OCI-LY1 (cell line): ENCODE measurements around the gene UROC1.

Experiments
- H2AFZ ChIP-seq: fragments of 200-600 bp; sonication (generic), shearing (Covaris generic); 2 replicates; pipeline ENCODE4 v1.6.0; 2014; ENCODE audit warnings: antibody characterized with exemption, mild to moderate bottlenecking, low read length
- H3F3A ChIP-seq: fragments of 200-600 bp; sonication (generic), shearing (Covaris generic); 2 replicates; pipeline ENCODE4 v1.6.0; 2014; ENCODE audit warnings: mild to moderate bottlenecking, antibody characterized with exemption, low read length, moderate library complexity; ENCODE audit not compliant: insufficient read depth
- H3K27ac ChIP-seq: fragments of 200-600 bp; sonication (generic); 2 replicates; pipeline ENCODE4 v1.5.1; 2014; ENCODE audit warnings: low read length, mixed run types, mild to moderate bottlenecking, low read depth; ENCODE audit not compliant: poor library complexity, severe bottlenecking
- H3K27me3 ChIP-seq: fragments of 200-600 bp; sonication (generic); 2 replicates; pipeline ENCODE4 v1.6.0; 2014; ENCODE audit warnings: antibody characterized with exemption, mild to moderate bottlenecking, low read length, moderate library complexity; ENCODE audit not compliant: insufficient read depth
- H3K36me3 ChIP-seq: fragments of 200-600 bp; sonication (generic); 2 replicates; pipeline ENCODE4 v1.6.1; 2014; ENCODE audit warnings: mild to moderate bottlenecking, antibody characterized with exemption, low read length, moderate library complexity, mixed read lengths; ENCODE audit not compliant: insufficient read depth
- H3K4me1 ChIP-seq: fragments of 200-600 bp; sonication (generic); 2 replicates; pipeline ENCODE4 v1.5.1; 2014; ENCODE audit warnings: mild to moderate bottlenecking, low read length, moderate library complexity; ENCODE audit not compliant: insufficient read depth, severe bottlenecking
- H3K4me2 ChIP-seq: fragments of 200-600 bp; sonication (generic), shearing (Covaris generic); 2 replicates; pipeline ENCODE4 v1.6.1; 2014; ENCODE audit warnings: low read length
- H3K4me3 ChIP-seq: fragments of 200-600 bp; sonication (generic); 2 replicates; pipeline ENCODE4 v1.5.1; 2014; ENCODE audit warnings: low read length, low read depth, mild to moderate bottlenecking, mixed read lengths; ENCODE audit not compliant: poor library complexity, severe bottlenecking
- H3K79me2 ChIP-seq: fragments of 200-600 bp; shearing (Covaris generic); 2 replicates; pipeline ENCODE4 v1.6.1; 2016; ENCODE audit warnings: mixed run types, low read length, mixed read lengths; ENCODE audit not compliant: insufficient read depth
- H3K9ac ChIP-seq: fragments of 200-600 bp; sonication (generic), shearing (Covaris generic); 2 replicates; pipeline ENCODE4 v1.6.1; 2014; ENCODE audit warnings: mild to moderate bottlenecking, low read length, mixed read lengths
- H3K9me2 ChIP-seq: fragments of 200-600 bp; sonication (generic), shearing (Covaris generic); 2 replicates; pipeline ENCODE4 v1.6.1; 2014; ENCODE audit warnings: low read depth, mild to moderate bottlenecking, low read length, mixed read lengths
- H3K9me3 ChIP-seq: fragments of 200-600 bp; shearing (Covaris generic); 2 replicates; pipeline ENCODE4 v1.6.1; 2014; ENCODE audit warnings: low read length, mixed read lengths
- H4K20me1 ChIP-seq: fragments of 200-600 bp; sonication (generic), shearing (Covaris generic); 2 replicates; pipeline ENCODE4 v1.6.0; 2016; ENCODE audit warnings: mild to moderate bottlenecking, low read length; ENCODE audit not compliant: insufficient read depth
- EZH2 ChIP-seq: fragments of 200-600 bp; sonication (generic), shearing (Covaris generic); IDR thresholded peaks from 2 replicates; pipeline ENCODE4 v1.8.0; 2017; ENCODE audit warnings: borderline replicate concordance, mixed run types, mild to moderate bottlenecking, antibody characterized with exemption, low read length, moderate library complexity, mixed read lengths
- TF ChIP-seq, protein P1 (sequence below): fragments of 200-600 bp; sonication (generic), shearing (Covaris generic); IDR thresholded peaks from 2 replicates; pipeline ENCODE4 v1.5.1; 2017; ENCODE audit warnings: mild to moderate bottlenecking, antibody characterized with exemption, low read length, moderate library complexity, mixed read lengths

The UROC1 gene

DNA sequence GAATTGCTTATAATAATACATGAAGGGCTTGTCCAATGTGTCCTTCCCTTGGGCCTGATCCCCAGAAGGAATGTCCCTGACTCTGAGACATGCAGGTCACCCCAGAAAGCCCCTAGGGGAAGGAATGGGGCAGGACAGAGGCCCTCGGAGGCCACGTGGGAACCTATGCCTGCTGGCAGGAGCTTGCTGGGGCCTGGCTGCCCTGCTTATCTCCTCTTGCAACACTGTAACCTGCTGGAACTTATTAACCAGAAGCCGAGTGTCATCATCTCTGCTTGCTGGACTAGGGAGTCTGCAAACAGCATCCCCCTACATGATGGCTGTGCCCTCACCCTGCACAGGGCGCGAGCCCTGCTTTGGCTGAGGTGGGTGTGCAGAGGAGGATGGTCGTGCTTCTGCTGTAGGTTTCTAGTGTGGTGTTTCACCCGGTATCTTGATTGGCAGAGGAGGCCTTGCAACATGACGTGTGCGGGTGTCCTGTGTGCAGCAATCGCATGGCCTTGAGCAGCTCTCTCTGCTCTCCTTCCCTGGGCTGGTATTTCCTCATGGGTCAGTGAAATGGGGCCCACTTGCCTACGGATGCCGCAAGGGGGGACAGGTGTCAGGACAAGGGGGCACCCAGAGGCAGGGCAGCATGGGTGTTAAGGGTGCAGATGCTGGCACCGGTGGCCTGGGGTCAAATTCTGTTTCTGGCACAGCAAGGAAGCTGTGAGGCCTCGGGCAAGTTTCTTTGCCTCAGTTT is 11.4 kb upstream of the UROC1 start:
- Histone ChIP-seq H3K4me2 (no peak overlapping the region), H3K27ac (no peak overlapping the region)

DNA sequence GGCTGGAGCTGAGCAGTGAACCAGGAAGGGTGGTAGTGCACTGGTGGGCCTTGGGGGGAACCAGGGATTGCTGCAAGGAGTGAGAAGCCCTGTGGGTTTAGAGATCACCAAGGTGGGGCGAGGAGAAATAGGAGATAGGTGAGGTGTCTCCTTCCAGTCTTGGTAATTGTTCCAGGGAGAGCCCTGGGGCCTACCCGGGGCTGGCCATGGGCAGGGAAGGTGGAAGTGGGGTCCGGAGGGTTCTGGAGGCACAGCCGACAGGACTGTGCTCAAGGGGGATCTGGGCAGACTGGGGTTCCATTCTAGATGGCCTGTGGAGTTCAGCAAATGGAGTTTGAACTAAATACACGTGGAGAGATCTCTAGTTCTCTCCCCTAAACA is 10.8 kb upstream of the UROC1 start:
- H3K4me2 ChIP-seq = no peak overlapping the region
- no peaks in the 10 kb centered on the region for H3K36me3 ChIP-seq
- no peak overlapping the region for H3K27ac ChIP-seq
- H3K4me1 ChIP-seq = no peaks in the 10 kb centered on the region
- TF ChIP-seq EZH2 = no peak
- TF ChIP-seq, protein P1, sequence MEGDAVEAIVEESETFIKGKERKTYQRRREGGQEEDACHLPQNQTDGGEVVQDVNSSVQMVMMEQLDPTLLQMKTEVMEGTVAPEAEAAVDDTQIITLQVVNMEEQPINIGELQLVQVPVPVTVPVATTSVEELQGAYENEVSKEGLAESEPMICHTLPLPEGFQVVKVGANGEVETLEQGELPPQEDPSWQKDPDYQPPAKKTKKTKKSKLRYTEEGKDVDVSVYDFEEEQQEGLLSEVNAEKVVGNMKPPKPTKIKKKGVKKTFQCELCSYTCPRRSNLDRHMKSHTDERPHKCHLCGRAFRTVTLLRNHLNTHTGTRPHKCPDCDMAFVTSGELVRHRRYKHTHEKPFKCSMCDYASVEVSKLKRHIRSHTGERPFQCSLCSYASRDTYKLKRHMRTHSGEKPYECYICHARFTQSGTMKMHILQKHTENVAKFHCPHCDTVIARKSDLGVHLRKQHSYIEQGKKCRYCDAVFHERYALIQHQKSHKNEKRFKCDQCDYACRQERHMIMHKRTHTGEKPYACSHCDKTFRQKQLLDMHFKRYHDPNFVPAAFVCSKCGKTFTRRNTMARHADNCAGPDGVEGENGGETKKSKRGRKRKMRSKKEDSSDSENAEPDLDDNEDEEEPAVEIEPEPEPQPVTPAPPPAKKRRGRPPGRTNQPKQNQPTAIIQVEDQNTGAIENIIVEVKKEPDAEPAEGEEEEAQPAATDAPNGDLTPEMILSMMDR = no peak
- no peaks in the 10 kb centered on the region for H3K79me2 ChIP-seq
- no peaks in the 10 kb centered on the region for H3K27me3 ChIP-seq
- H4K20me1 ChIP-seq = no peaks in the 10 kb centered on the region
- no peak overlapping the region for H2AFZ ChIP-seq
- no peak overlapping the region for H3K9ac ChIP-seq
- H3K4me3 ChIP-seq = no peak overlapping the region
- H3K9me2 ChIP-seq = no peaks in the 10 kb centered on the region
- no peaks in the 10 kb centered on the region for H3F3A ChIP-seq
- no peaks in the 10 kb centered on the region for H3K9me3 ChIP-seq

More for the DNA sequence above, 11.4 kb upstream of the UROC1 start:
- no peaks in the 10 kb centered on the region for H3K36me3 ChIP-seq
- TF ChIP-seq, protein P1 = no peak
- TF ChIP-seq EZH2 = no peak
- H3F3A ChIP-seq = no peaks in the 10 kb centered on the region
- H3K9me3 ChIP-seq = no peaks in the 10 kb centered on the region
- H3K9ac ChIP-seq = no peak overlapping the region
- no peaks in the 10 kb centered on the region for H3K79me2 ChIP-seq
- H3K27me3 ChIP-seq = no peaks in the 10 kb centered on the region
- H3K4me3 ChIP-seq = no peak overlapping the region
- H3K9me2 ChIP-seq = no peaks in the 10 kb centered on the region
- no peak overlapping the region for H2AFZ ChIP-seq
- no peaks in the 10 kb centered on the region for H3K4me1 ChIP-seq
- H4K20me1 ChIP-seq = no peaks in the 10 kb centered on the region

DNA sequence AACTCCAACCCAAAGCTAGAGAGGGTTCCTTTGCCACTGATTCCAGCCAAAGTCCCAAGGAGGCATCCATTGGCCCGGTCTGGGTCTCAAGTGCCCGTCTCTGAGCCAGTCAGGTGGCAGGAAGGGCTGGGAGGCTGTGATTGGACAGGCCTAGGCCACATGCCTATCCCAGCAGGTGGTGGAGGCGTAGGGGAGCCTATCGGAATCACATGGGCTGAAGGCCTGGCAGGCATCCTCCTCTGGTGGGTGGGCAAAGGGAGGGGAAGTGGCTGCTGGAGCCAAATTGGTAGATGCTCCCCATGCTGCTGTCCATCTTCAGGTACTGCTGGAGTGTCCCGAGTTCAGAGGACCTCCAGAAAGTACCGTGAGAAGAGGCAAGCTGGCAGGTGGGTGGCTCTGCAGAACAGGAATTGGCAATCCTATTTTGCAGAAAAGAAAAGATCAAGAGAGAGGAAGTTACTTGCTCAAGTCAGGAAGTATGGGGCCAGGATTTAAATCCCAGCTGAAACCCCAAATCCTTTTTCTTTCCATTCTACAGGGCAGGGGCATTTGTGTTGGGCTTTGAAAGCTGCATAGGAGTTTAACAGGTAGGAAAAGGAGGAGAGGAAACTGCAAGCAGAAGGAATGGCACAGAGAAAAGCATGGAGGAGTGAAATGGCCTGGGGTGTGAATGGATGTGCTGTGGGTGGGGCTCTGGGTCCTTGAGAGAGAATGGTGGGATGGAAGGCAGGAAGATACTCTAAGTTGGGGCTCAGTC is 10.1 kb upstream of the UROC1 start:
- H3K79me2 ChIP-seq = no peaks in the 10 kb centered on the region
- no peaks in the 10 kb centered on the region for H3K4me1 ChIP-seq
- no peaks in the 10 kb centered on the region for H3K9me3 ChIP-seq
- TF ChIP-seq, protein P1 = no peak
- TF ChIP-seq EZH2 = no peak
- no peak overlapping the region for H3K9ac ChIP-seq
- no peaks in the 10 kb centered on the region for H3K27me3 ChIP-seq
- no peak overlapping the region for H2AFZ ChIP-seq
- H3F3A ChIP-seq = no peaks in the 10 kb centered on the region
- no peaks in the 10 kb centered on the region for H3K9me2 ChIP-seq
- H3K36me3 ChIP-seq = no peaks in the 10 kb centered on the region
- no peak overlapping the region for H3K4me2 ChIP-seq
- H4K20me1 ChIP-seq = no peaks in the 10 kb centered on the region
- no peak overlapping the region for H3K4me3 ChIP-seq
- H3K27ac ChIP-seq = no peak overlapping the region
